Amygdala (tissue), 56 donors: ENCODE results near the gene CARD10.
"Not testable (repeated sequence)": the region's sequence is repeated elsewhere in the genome, so short reads cannot be mapped to it uniquely, and the experiment has no call there.

ENCODE experiments used
- DNase-seq, 56 donors: peaks; one replicate each; lab custom pipeline; 2025; lab: John Stamatoyannopoulos, UW

Gene CARD10

GRCh38 chr22:37529652-37530345 lies 10.6 kb upstream of the CARD10 start:
- no peak for DNase-seq

- not testable (repeated sequence) for DNase-seq
Measured at GRCh38 chr22:37527952-37528351, 8.7 kb upstream of the CARD10 start.

- DNase-seq = not testable (repeated sequence)
Measured at GRCh38 chr22:37527081-37527752, 8.0 kb upstream of the CARD10 start.

- DNase-seq = no peak
Measured at GRCh38 chr22:37526376-37526775, 7.2 kb upstream of the CARD10 start.

- DNase-seq = no peak
Measured at GRCh38 chr22:37525746-37526350, 6.6 kb upstream of the CARD10 start.

- DNase-seq = peak in 1 of 56 donors; percentile 20
Measured at GRCh38 chr22:37525073-37525745, 6.0 kb upstream of the CARD10 start.

- DNase-seq = no peak
Measured at GRCh38 chr22:37522482-37522881, 3.3 kb upstream of the CARD10 start.

GRCh38 chr22:37521236-37521739 lies 2.1 kb upstream of the CARD10 start:
- DNase-seq = no peak

GRCh38 chr22:37520776-37521191 lies 1.6 kb upstream of the CARD10 start:
- DNase-seq = no peak

GRCh38 chr22:37518509-37519267 lies 527 bp downstream of the CARD10 start:
- DNase-seq = no peak

GRCh38 chr22:37517826-37518450 lies 1.3 kb downstream of the CARD10 start:
- DNase-seq = no peak

GRCh38 chr22:37516456-37516855 lies 2.8 kb downstream of the CARD10 start:
- DNase-seq = no peak

GRCh38 chr22:37515901-37516300 lies 3.3 kb downstream of the CARD10 start:
- no peak for DNase-seq

- no peak for DNase-seq
Measured at GRCh38 chr22:37514526-37515051, 4.6 kb downstream of the CARD10 start.

- DNase-seq = no peak
Measured at GRCh38 chr22:37511395-37512104, 7.7 kb downstream of the CARD10 start.

GRCh38 chr22:37510091-37510490 lies 9.1 kb downstream of the CARD10 start:
- no peak for DNase-seq

- no peak for DNase-seq
Measured at GRCh38 chr22:37509059-37509860, 10.0 kb downstream of the CARD10 start.

- DNase-seq = no peak
Measured at GRCh38 chr22:37508431-37508992, 10.7 kb downstream of the CARD10 start.
